Measurements from ENCODE around the gene CNGB1. TPM values are rescaled to one million over a fixed set of nuclear protein-coding genes. Genes with fewer than 3 reads are reported as not detected.
A peak's percentile ranks its signal among the peaks of the same experiment; 100 is the strongest.

CNGB1 gene
- total and polyA plus RNA-seq, 2 of the 13 experiments (the other 11 are each of a cell fraction or from before 2014, with no cell fraction given), result 0.02 to 0.15 TPM

GRCh38 chr16:57900796-57901479, 70.0 kb downstream of the CNGB1 start (continued):
- TF ChIP-seq, protein P1, sequence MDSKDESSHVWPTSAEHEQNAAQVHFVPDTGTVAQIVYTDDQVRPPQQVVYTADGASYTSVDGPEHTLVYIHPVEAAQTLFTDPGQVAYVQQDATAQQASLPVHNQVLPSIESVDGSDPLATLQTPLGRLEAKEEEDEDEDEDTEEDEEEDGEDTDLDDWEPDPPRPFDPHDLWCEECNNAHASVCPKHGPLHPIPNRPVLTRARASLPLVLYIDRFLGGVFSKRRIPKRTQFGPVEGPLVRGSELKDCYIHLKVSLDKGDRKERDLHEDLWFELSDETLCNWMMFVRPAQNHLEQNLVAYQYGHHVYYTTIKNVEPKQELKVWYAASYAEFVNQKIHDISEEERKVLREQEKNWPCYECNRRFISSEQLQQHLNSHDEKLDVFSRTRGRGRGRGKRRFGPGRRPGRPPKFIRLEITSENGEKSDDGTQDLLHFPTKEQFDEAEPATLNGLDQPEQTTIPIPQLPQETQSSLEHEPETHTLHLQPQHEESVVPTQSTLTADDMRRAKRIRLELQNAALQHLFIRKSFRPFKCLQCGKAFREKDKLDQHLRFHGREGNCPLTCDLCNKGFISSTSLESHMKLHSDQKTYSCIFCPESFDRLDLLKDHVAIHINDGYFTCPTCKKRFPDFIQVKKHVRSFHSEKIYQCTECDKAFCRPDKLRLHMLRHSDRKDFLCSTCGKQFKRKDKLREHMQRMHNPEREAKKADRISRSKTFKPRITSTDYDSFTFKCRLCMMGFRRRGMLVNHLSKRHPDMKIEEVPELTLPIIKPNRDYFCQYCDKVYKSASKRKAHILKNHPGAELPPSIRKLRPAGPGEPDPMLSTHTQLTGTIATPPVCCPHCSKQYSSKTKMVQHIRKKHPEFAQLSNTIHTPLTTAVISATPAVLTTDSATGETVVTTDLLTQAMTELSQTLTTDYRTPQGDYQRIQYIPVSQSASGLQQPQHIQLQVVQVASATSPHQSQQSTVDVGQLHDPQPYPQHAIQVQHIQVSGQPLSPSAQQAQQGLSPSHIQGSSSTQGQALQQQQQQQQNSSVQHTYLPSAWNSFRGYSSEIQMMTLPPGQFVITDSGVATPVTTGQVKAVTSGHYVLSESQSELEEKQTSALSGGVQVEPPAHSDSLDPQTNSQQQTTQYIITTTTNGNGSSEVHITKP (CRISPR knock-in tag; IDR thresholded peaks at IDR 0.05; ENCODE audit: low read depth), result no peak
- TF ChIP-seq CCAR2 (optimal IDR thresholded peaks at IDR 0.05; ENCODE audit: low read depth, low read length) (no peak), ZNF687 (CRISPR knock-in tag; IDR thresholded peaks at IDR 0.05) (peak; percentile 61), NRL (CRISPR knock-in tag; IDR thresholded peaks at IDR 0.05; ENCODE audit: borderline replicate concordance) (no peak), ZNF766 (CRISPR knock-in tag; IDR thresholded peaks at IDR 0.05; ENCODE audit: borderline replicate concordance) (no peak), ZNF326 (CRISPR knock-in tag; IDR thresholded peaks at IDR 0.05; ENCODE audit: borderline replicate concordance) (no peak), AHR (CRISPR knock-in tag; IDR thresholded peaks at IDR 0.05) (no peak), ZNF207 (IDR thresholded peaks at IDR 0.05; ENCODE audit: borderline replicate concordance) (no peak), SP2 (CRISPR knock-in tag; IDR thresholded peaks at IDR 0.05) (0 out of 2 replicates have a peak, but pooled peaks have one; percentile 21), BHLHE40 (IDR thresholded peaks at IDR 0.05; ENCODE audit: low read length) (no peak), PITX1 (CRISPR knock-in tag; IDR thresholded peaks at IDR 0.05) (0 out of 2 replicates have a peak, but pooled peaks have one; percentile 36), ZBTB25 (CRISPR knock-in tag; IDR thresholded peaks at IDR 0.05) (no peak), RNF2 (conservative IDR thresholded peaks at IDR 0.05; ENCODE audit: low read depth) (no peak), TBP (CRISPR knock-in tag; IDR thresholded peaks at IDR 0.05) (no peak), NFKBIZ (CRISPR knock-in tag; IDR thresholded peaks at IDR 0.05) (no peak), RXRA (CRISPR knock-in tag; IDR thresholded peaks at IDR 0.05) (0 out of 2 replicates have a peak, but pooled peaks have one; percentile 25), KLF15 (CRISPR knock-in tag; IDR thresholded peaks at IDR 0.05; ENCODE audit: borderline replicate concordance) (no peak), ATF7 (IDR thresholded peaks at IDR 0.05) (no peak), ATF7 (CRISPR knock-in tag; IDR thresholded peaks at IDR 0.05) (no peak), THYN1 (CRISPR knock-in tag; IDR thresholded peaks at IDR 0.05; ENCODE audit: borderline replicate concordance, low read depth) (no peak), ZNF878 (CRISPR knock-in tag; IDR thresholded peaks at IDR 0.05) (no peak)
- TF ChIP-seq, protein P2, sequence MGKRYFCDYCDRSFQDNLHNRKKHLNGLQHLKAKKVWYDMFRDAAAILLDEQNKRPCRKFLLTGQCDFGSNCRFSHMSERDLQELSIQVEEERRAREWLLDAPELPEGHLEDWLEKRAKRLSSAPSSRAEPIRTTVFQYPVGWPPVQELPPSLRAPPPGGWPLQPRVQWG (CRISPR knock-in tag; IDR thresholded peaks at IDR 0.05; ENCODE audit: borderline replicate concordance, low read depth), result no peak

Data from HepG2 (cell line).